H1 (cell line): ENCODE results near the gene TGFB1. TPM values are rescaled to one million over a fixed set of nuclear protein-coding genes. Genes with fewer than 3 reads are reported as not detected.
A peak's percentile ranks its signal among the peaks of the same experiment; 100 is the strongest.

Experiments
- CTCF ChIA-PET: fragments of 300-600 bp; sonication (Branson Sonifier 250); formaldehyde crosslinking; loops from one replicate; lab custom pipeline; 2021; ENCODE audit not compliant: partially characterized antibody; lab: Charles Lee
- POLR2A ChIA-PET: fragments of 300-600 bp; sonication (Branson Sonifier 250); formaldehyde crosslinking; loops from one replicate; lab custom pipeline; 2021; ENCODE audit warnings: inconsistent platforms; ENCODE audit not compliant: partially characterized antibody; lab: Charles Lee
- DNase-seq, 2 experiments: peaks; one replicate each; pipeline versions ENCODE4 v3.0.0 to v3.0.0-alpha.2; 2010 to 2022; ENCODE audit warnings: low spot score in 2 of 2, low read depth in 1 of 2, mixed read lengths in 1 of 2
- FAIRE-seq: peaks from 2 replicates; lab custom pipeline; 2011; peaks lifted over from hg19 to GRCh38; lab: Jason Lieb, UNC
- H2AFZ ChIP-seq: 2 replicates; pipeline ENCODE4 v1.8.1; 2012; ENCODE audit warnings: low read length, inconsistent platforms
- H2AK5ac ChIP-seq: 2 replicates; pipeline ENCODE4 v1.6.1; 2013; ENCODE audit warnings: low read depth, low read length
- H2BK120ac ChIP-seq: replicated peaks from 2 replicates; pipeline ENCODE3; 2013; ENCODE audit warnings: low read depth, low read length, inconsistent platforms
- H2BK12ac ChIP-seq: 2 replicates; pipeline ENCODE4 v1.6.1; 2013; ENCODE audit warnings: low read depth, low read length
- H2BK15ac ChIP-seq: 2 replicates; pipeline ENCODE4 v1.6.1; 2013; ENCODE audit warnings: low read length
- H2BK20ac ChIP-seq: 2 replicates; pipeline ENCODE4 v1.6.1; 2013; ENCODE audit warnings: low read length
- H2BK5ac ChIP-seq: 2 replicates; pipeline ENCODE4 v1.6.1; 2013; ENCODE audit warnings: low read depth, low read length
- H3K14ac ChIP-seq: 2 replicates; pipeline ENCODE4 v1.6.1; 2013; ENCODE audit warnings: inconsistent platforms; ENCODE audit not compliant: insufficient read length
- H3K18ac ChIP-seq: 2 replicates; pipeline ENCODE4 v1.6.1; 2013; ENCODE audit warnings: low read length; ENCODE audit errors: extremely low read depth
- H3K23ac ChIP-seq: 2 replicates; pipeline ENCODE4 v1.6.1; 2013; ENCODE audit warnings: inconsistent platforms; ENCODE audit not compliant: insufficient read length
- H3K23me2 ChIP-seq: 2 replicates; pipeline ENCODE4 v1.6.1; 2013; ENCODE audit warnings: low read depth, low read length
- H3K27ac ChIP-seq: 2 replicates; pipeline ENCODE4 v1.6.1; 2011; ENCODE audit warnings: low read depth, low read length, inconsistent platforms
- H3K27me3 ChIP-seq, 4 experiments: replicated peaks in 1 of 4; 1 replicate in 1 of 4; 2 replicates in 3 of 4; pipeline versions ENCODE4 v1.6.1 to v1.8.1; 2011 to 2013; ENCODE audit warnings: low read length in 3 of 4, mild to moderate bottlenecking in 3 of 4, inconsistent platforms in 2 of 4, mixed read lengths in 2 of 4, moderate library complexity in 1 of 4; ENCODE audit not compliant: control insufficient read depth in 3 of 4, insufficient read depth in 3 of 4; ENCODE audit errors: extremely low read depth in 1 of 4
- H3K36me3 ChIP-seq, 4 experiments: 2 replicates each; pipeline versions ENCODE4 v1.6.1 to v1.8.1; 2011 to 2013; ENCODE audit warnings: mild to moderate bottlenecking in 4 of 4, low read length in 3 of 4, moderate library complexity in 2 of 4, control low read depth in 1 of 4, inconsistent platforms in 1 of 4; ENCODE audit not compliant: insufficient read depth in 4 of 4, control insufficient read depth in 2 of 4
- H3K4ac ChIP-seq: replicated peaks from 2 replicates; pipeline ENCODE3; 2013; ENCODE audit warnings: low read length, low read depth, mixed read lengths, inconsistent platforms; ENCODE audit not compliant: insufficient read length
- H3K4me1 ChIP-seq, 4 experiments: replicated peaks in 1 of 4; 1 replicate in 1 of 4; 2 replicates in 3 of 4; pipeline versions ENCODE4 v1.6.1 to v1.8.1; 2011 to 2013; ENCODE audit warnings: low read length in 3 of 4, inconsistent platforms in 2 of 4, mixed read lengths in 1 of 4; ENCODE audit not compliant: insufficient read depth in 4 of 4, control insufficient read depth in 3 of 4
- H3K4me2 ChIP-seq, 2 experiments: 2 replicates each; pipeline versions ENCODE4 v1.6.1 to v1.8.1; 2011 to 2013; ENCODE audit warnings: low read depth in 2 of 2, low read length in 2 of 2, control low read depth in 1 of 2, inconsistent platforms in 1 of 2, mild to moderate bottlenecking in 1 of 2; ENCODE audit not compliant: insufficient read depth in 1 of 2
- H3K4me3 ChIP-seq, 4 experiments: fragments of 200-600, 300-600 bp in 1 of 4; sonication (generic), shearing (Covaris generic), sonication (Bioruptor Twin) in 1 of 4; 2 replicates each; pipeline versions ENCODE4 v1.5.1 to v1.8.1; 2011 to 2016; ENCODE audit warnings: low read length in 4 of 4, low read depth in 3 of 4, control low read depth in 2 of 4, inconsistent platforms in 2 of 4, mild to moderate bottlenecking in 2 of 4, mixed read lengths in 1 of 4, moderate library complexity in 1 of 4; ENCODE audit not compliant: insufficient read depth in 2 of 4; ENCODE audit errors: extremely low read depth in 1 of 4
- H3K56ac ChIP-seq: replicated peaks from 2 replicates; pipeline ENCODE3; 2013; ENCODE audit warnings: low read depth, mild to moderate bottlenecking, mixed read lengths, low read length, inconsistent platforms; ENCODE audit not compliant: insufficient read length
- H3K79me1 ChIP-seq: 2 replicates; pipeline ENCODE4 v1.6.1; 2013; ENCODE audit warnings: low read depth, low read length, control low read depth
- H3K79me2 ChIP-seq, 2 experiments: 2 replicates each; pipeline versions ENCODE4 v1.6.1 to v1.8.1; 2012 to 2013; ENCODE audit warnings: low read length in 2 of 2, mild to moderate bottlenecking in 2 of 2, inconsistent platforms in 1 of 2; ENCODE audit not compliant: insufficient read depth in 2 of 2, control insufficient read depth in 1 of 2
- H3K9ac ChIP-seq, 4 experiments: replicated peaks in 1 of 4; 1 replicate in 1 of 4; 2 replicates in 3 of 4; pipeline versions ENCODE4 v1.6.1 to v1.8.1; 2011 to 2013; ENCODE audit warnings: low read depth in 3 of 4, low read length in 3 of 4, control low read depth in 2 of 4, mild to moderate bottlenecking in 2 of 4, moderate library complexity in 2 of 4, inconsistent platforms in 1 of 4; ENCODE audit errors: extremely low read depth in 1 of 4
- H3K9me3 ChIP-seq, 2 experiments: 2 replicates each; pipeline versions ENCODE4 v1.6.1 to v1.8.1; 2012 to 2013; ENCODE audit warnings: mild to moderate bottlenecking in 2 of 2, moderate library complexity in 2 of 2, control low read depth in 1 of 2, inconsistent platforms in 1 of 2, low read depth in 1 of 2, low read length in 1 of 2, mixed read lengths in 1 of 2; ENCODE audit not compliant: insufficient read depth in 2 of 2
- H4K20me1 ChIP-seq, 2 experiments: replicated peaks in 1 of 2; 2 replicates each; pipeline versions ENCODE3 to v1.8.1; 2011 to 2013; ENCODE audit warnings: inconsistent platforms in 2 of 2, low read length in 2 of 2, mild to moderate bottlenecking in 1 of 2; ENCODE audit not compliant: insufficient read depth in 2 of 2, control insufficient read depth in 1 of 2
- H4K5ac ChIP-seq: 2 replicates; pipeline ENCODE4 v1.6.1; 2013; ENCODE audit warnings: low read length, low read depth, mixed read lengths, inconsistent platforms; ENCODE audit not compliant: insufficient read length
- H4K8ac ChIP-seq: 2 replicates; pipeline ENCODE4 v1.8.0; 2013; ENCODE audit warnings: mild to moderate bottlenecking, moderate library complexity, low read length, inconsistent platforms; ENCODE audit not compliant: insufficient read depth; ENCODE audit errors: extremely low read depth
- H4K91ac ChIP-seq: replicated peaks from 2 replicates; pipeline ENCODE3; 2013; ENCODE audit warnings: low read length, mixed read lengths, inconsistent platforms; ENCODE audit not compliant: insufficient read length
- BRCA1 ChIP-seq: IDR thresholded peaks from 2 replicates; pipeline ENCODE4 v1.6.1; 2012; ENCODE audit warnings: low read depth, low read length, improper control_type of control experiment
- CBX8 ChIP-seq: fragments of 300-800, 300-1000 bp; sonication (generic); IDR thresholded peaks from 2 replicates; pipeline ENCODE4 v1.7.1; 2016; ENCODE audit warnings: low read depth, low read length, borderline replicate concordance
- CEBPB ChIP-seq: IDR thresholded peaks from 2 replicates; pipeline ENCODE4 v1.6.1; 2012; ENCODE audit warnings: low read depth, low read length
- CTCF ChIP-seq, 3 experiments: IDR thresholded peaks; 1 replicate in 2 of 3; 2 replicates in 1 of 3; pipeline versions ENCODE4 v1.5.1 to v1.6.1; 2011; ENCODE audit warnings: low read length in 3 of 3, mild to moderate bottlenecking in 3 of 3, inconsistent platforms in 2 of 3, low read depth in 1 of 3, moderate library complexity in 1 of 3; ENCODE audit not compliant: insufficient read depth in 1 of 3; ENCODE audit errors: control extremely low read depth in 1 of 3
- HDAC2 ChIP-seq, 2 experiments: fragments of 300-600 bp in 1 of 2; sonication (generic) in 1 of 2; IDR thresholded peaks; 2 replicates each; pipeline ENCODE4 v1.6.1; 2011 to 2012; ENCODE audit warnings: low read depth in 2 of 2, low read length in 2 of 2, mild to moderate bottlenecking in 2 of 2, moderate library complexity in 2 of 2, borderline replicate concordance in 1 of 2, inconsistent platforms in 1 of 2
- MAFK ChIP-seq: IDR thresholded peaks from 2 replicates; pipeline ENCODE4 v1.6.1; 2012; ENCODE audit warnings: low read depth, mild to moderate bottlenecking, improper control_type of control experiment, low read length
- RFX5 ChIP-seq: IDR thresholded peaks from 2 replicates; pipeline ENCODE4 v1.6.1; 2011; ENCODE audit warnings: low read depth, low read length, improper control_type of control experiment, borderline replicate concordance
- RXRA ChIP-seq: IDR thresholded peaks from 2 replicates; pipeline ENCODE4 v1.6.1; 2011; ENCODE audit warnings: low read depth, mild to moderate bottlenecking, low read length, moderate library complexity; ENCODE audit not compliant: insufficient read depth
- SIRT6 ChIP-seq: IDR thresholded peaks from one replicate; pipeline ENCODE4 v1.7.1; 2012; ENCODE audit warnings: low read length, inconsistent platforms
- SP1 ChIP-seq: IDR thresholded peaks from 2 replicates; pipeline ENCODE4 v1.6.1; 2011; ENCODE audit warnings: low read depth, low read length
- TCF12 ChIP-seq: IDR thresholded peaks from 2 replicates; pipeline ENCODE4 v1.6.1; 2011; ENCODE audit warnings: low read depth, mild to moderate bottlenecking, low read length
- WGBS, 2 experiments: shearing (Covaris generic) in 1 of 2; methylation state at CpG; one replicate each; pipeline versions ENCODE4 v1.1.6 to v1.1.7; 2013 to 2015; ENCODE audit warnings: low lambda C conversion rate in 2 of 2, mixed read lengths in 2 of 2, inconsistent platforms in 1 of 2, low coverage in 1 of 2, missing lambda C conversion rate in 1 of 2; ENCODE audit not compliant: insufficient replicate concordance in 2 of 2, insufficient coverage in 1 of 2, insufficient read length in 1 of 2; ENCODE audit errors: extremely low coverage in 1 of 2, missing lambda C conversion rate in 1 of 2; 5-methylcytosine and 5-hydroxymethylcytosine counted together
- polyA plus RNA-seq, 7 experiments: library from polyadenylated mRNA; depleted of rRNA in 3 of 7; stranded (reverse) in 5 of 7; unstranded in 2 of 7; fragments of >200 nt in 5 of 7; fragments of 200-250 nt in 2 of 7; gene quantifications; 1 replicate in 5 of 7; 2 replicates in 1 of 7; 4 replicates in 1 of 7; pipeline versions ENCODE4 v1.2.1 to v1.2.3, GENCODE V29; 2011 to 2013; ENCODE audit warnings: missing spikeins in 2 of 7, mixed read lengths in 2 of 7
- total RNA-seq: library from RNA; stranded (reverse); fragmentation: NEBNext Ultra II Directional; extraction: Animal tissue kit (Norgen Biotek cat#: 25700); gene quantifications from 2 replicates; pipeline ENCODE4 v1.2.1, GENCODE V29; 2021

Gene TGFB1
- total and polyA plus RNA-seq, 2 of the 8 experiments (the other 6 are each of a cell fraction or from before 2014, with no cell fraction given) = 1.7 to 10.6 TPM

- no peak for FAIRE-seq
- Histone ChIP-seq H4K91ac (no peak overlapping the region), H3K4me2 (peak overlapping the region in 1 of 2 experiments; percentile 83; a peak in 1 of 4 replicates), H3K14ac (no peak overlapping the region), H3K27me3 (no peaks in the 10 kb centered on the region), H3K4me1 (peaks cover 0 to 10% (median under 1%) of the 10 kb centered on the region in 4 experiments; a peak in 3 of 7 replicates), H2BK20ac (no peak overlapping the region), H4K5ac (no peak overlapping the region), H2BK15ac (no peak overlapping the region), H2BK120ac (no peak overlapping the region), H3K4me3 (no peak overlapping the region), H3K79me2 (peaks cover 0 to 8% of the 10 kb centered on the region in 2 experiments; a peak in 2 of 4 replicates), H2AK5ac (no peak overlapping the region), H3K36me3 (peaks cover 7 to 21% (median 10%) of the 10 kb centered on the region in 4 experiments; a peak in 6 of 8 replicates), H3K56ac (no peak overlapping the region), H3K9me3 (peaks cover 0 to 2% of the 10 kb centered on the region in 2 experiments; a peak in 1 of 4 replicates), H3K4ac (no peak overlapping the region), H3K9ac (no peak overlapping the region), H3K79me1 (peaks cover 7% of the 10 kb centered on the region; the same call in 1 of the 2 replicates), H2AFZ (no peak overlapping the region), H3K23me2 (peaks cover 7% of the 10 kb centered on the region), H4K8ac (no peak overlapping the region; the same call in 1 of the 2 replicates), H4K20me1 (peaks cover 0 to 3% of the 10 kb centered on the region in 2 experiments), H3K27ac (no peak overlapping the region), H2BK5ac (no peak overlapping the region), H3K23ac (no peak overlapping the region), H2BK12ac (no peak overlapping the region), H3K18ac (no peak overlapping the region)
- WGBS, 2 experiments = 90% methylated on average over 8 of the region's 8 CpGs; no CpG with 5 or more reads in 1 of the 2 experiments
- no peak for DNase-seq
- CTCF ChIA-PET = interaction anchor here (0.6 to 2.1 kb wide), 3 partner anchors 10 to 1470 kb away, joined by 3 to 15 read pairs (median 3); no protein-coding TSS in a partner anchor
- POLR2A ChIA-PET = interaction anchor here (0.6 to 22.6 kb wide), 4 partner anchors 10 to 528 kb away, joined by 3 to 579 read pairs (median 70); partner anchors contain the start of gene HNRNPUL1
- no peak for TF ChIP-seq CEBPB
- TF ChIP-seq RXRA = no peak
- TF ChIP-seq MAFK = no peak
- TF ChIP-seq CTCF (IDR thresholded peaks at IDR 0.05; ENCODE audit: control extremely low read depth in 1 of 3, insufficient read depth in 1 of 3, low read depth in 1 of 3, low read length in 3 of 3) = no peak
- TF ChIP-seq SP1 = no peak
- TF ChIP-seq CBX8 = no peak
- no peak for TF ChIP-seq BRCA1
- no peak for TF ChIP-seq TCF12
- no peak for TF ChIP-seq RFX5
- no peak for TF ChIP-seq HDAC2 (IDR thresholded peaks at IDR 0.05; ENCODE audit: borderline replicate concordance in 1 of 2, low read depth in 2 of 2, low read length in 2 of 2)
- no peak for TF ChIP-seq SIRT6
Observed at GRCh38 chr19:41311613-41312012, 42.1 kb downstream of the TGFB1 start.
